Activated CD8-positive, alpha-beta memory T cell treated with anti-CD3 and anti-CD28 coated beads, Interleukin-2, amount 50 U/mL, for 48 hours (primary cell): ENCODE measurements around the gene BROX.
"Not testable (repeated sequence)": the region's sequence is repeated elsewhere in the genome, so short reads cannot be mapped to it uniquely, and the experiment has no call there.

Experiments
- DNase-seq: peaks from one replicate; pipeline ENCODE4 v3.0.0-alpha.2; 2020

BROX gene

GRCh38 chr1:222732216-222733159 is 20.1 kb downstream of the BROX start:
- no peak for DNase-seq

DNA sequence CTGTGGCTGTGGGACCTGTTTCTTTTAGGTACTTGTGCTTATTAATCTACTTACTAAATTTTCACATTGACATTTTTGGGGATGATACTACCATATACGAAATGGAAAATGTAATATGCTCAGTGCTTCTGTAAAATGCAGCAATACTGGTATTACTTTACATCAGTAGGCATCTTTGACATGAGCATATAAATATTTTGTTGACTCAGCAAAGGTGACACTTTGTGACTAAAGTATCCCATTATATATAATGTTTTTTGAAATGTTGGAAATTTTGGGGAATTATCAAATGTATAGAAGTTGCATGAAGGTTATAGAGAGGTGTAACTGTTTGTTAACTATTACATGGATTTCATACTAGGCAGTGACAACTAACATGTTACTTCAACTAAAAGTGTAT is 22.4 kb downstream of the BROX start:
- DNase-seq = no peak

GRCh38 chr1:222736470-222736869 is 24.1 kb downstream of the BROX start:
- no peak for DNase-seq

DNA sequence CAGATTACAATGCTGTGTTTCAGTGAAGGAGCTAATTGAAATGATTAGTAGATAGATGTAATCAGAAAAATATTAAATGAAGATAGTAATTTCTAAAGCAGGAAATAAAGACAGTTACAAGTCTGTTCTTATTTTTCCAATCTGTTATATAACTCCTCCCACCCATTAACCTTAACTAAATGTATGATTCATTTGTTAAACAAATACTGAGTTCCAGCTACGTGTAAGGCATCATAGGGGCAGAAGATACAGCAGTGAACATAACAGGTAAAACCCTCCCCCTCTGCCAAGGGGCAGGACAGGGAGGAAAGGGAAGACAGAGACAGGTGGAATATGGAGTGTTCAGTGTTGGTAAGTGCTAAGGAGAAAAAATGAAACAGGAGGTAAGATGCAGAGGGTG is 24.6 kb downstream of the BROX start, which contains the start of gene FAM177B:
Gene FAM177B, plus strand, starts transcription at position 231 of the 400 bp plus-strand sequence. CDS start 9,344 bp downstream, outside the sequence.
- no peak for DNase-seq

GRCh38 chr1:222739465-222739864 is 27.1 kb downstream of the BROX start:
- DNase-seq = no peak

DNA sequence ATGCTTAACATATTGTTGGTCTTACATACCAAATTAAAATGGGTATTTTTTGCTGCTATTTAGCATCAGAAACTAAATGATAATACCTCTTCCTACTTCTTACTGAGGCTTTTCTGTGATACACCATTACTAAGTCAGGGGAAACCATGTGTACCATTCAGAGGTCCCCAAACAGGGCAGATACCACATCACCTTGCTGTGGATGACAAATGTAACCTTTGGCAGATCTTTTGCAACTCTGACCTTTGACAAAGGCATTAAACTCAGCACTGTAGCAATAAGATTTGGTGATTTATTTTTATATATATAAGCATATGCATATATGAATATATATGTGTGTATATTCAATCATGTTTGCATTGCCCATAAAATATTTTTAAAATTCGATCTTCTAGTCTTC is 27.6 kb downstream of the BROX start:
- DNase-seq = no peak

DNA sequence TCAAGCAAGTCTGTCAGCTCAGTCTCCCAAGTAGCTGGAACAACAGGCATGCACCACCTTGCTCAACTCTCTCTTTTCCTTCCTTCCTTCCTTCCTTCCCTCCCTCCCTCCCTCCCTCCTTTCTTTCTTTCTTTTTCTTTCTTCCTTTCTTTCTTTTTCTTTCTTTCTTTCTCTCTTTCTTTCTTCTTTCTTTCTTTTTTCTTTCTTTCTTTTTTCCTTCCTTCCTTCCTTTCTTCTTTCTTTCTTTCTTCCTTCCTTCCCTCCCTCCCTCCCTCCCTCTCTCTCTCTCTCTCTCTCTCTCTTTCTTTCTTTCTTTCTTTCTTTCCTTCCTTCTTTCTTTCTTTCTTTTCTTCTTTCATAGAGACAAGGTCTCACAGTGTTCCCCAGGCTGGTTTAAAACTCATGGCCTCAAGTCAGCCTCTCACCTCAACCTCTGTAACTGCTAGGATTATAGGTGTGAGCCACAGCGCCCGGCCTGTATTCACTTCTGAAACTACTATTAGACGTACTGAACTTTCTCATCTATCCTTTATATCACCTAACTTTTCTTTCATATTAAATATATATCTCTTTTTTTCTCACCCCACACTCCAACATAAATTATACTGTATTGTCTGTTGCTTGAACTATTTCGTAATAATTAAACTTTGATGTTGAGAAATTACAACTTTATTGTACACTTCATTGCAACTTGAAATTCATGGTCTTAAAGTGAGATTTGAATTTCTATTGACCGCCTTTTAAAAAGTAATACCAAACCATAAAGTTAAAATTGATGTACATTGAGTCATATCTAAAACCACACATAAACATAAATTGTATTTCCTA is 29.5 kb downstream of the BROX start:
- DNase-seq = not testable (repeated sequence)

GRCh38 chr1:222749927-222750326 is 37.6 kb downstream of the BROX start:
- no peak for DNase-seq

- DNase-seq = no peak
Measured at GRCh38 chr1:222750651-222751050, 38.3 kb downstream of the BROX start.

GRCh38 chr1:222751255-222751654 is 38.9 kb downstream of the BROX start:
- DNase-seq = no peak

GRCh38 chr1:222754366-222755139 is 42.2 kb downstream of the BROX start:
- DNase-seq = no peak

- DNase-seq = no peak
Measured at GRCh38 chr1:222757646-222758268, 45.4 kb downstream of the BROX start.

- no peak for DNase-seq
Measured at GRCh38 chr1:222759451-222760035, 47.2 kb downstream of the BROX start.

- no peak for DNase-seq
Measured at GRCh38 chr1:222761083-222761482, 48.7 kb downstream of the BROX start.

DNA sequence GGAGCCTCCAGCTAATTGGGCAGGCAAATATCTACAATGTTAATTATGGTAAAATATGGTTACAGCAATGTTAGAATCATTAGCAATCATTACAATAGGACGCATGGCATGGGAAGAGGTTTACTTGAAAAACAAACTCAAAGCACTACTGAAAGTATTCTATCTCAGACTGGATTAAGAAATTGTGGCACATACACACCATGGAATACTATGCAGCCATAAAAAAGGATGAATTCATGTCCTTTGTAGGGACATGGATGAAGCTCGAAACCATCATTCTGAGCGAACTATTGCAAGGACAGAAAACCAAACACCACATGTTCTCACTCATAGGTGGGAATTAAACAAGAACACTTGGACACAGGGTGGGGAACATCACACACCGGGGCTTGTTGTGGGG is 49.8 kb downstream of the BROX start:
- DNase-seq = not testable (repeated sequence)

GRCh38 chr1:222767152-222767571 is 54.8 kb downstream of the BROX start:
- DNase-seq = no peak

GRCh38 chr1:222768592-222768991 is 56.2 kb downstream of the BROX start:
- no peak for DNase-seq

- no peak for DNase-seq
Measured at GRCh38 chr1:222769181-222769580, 56.8 kb downstream of the BROX start.

DNA sequence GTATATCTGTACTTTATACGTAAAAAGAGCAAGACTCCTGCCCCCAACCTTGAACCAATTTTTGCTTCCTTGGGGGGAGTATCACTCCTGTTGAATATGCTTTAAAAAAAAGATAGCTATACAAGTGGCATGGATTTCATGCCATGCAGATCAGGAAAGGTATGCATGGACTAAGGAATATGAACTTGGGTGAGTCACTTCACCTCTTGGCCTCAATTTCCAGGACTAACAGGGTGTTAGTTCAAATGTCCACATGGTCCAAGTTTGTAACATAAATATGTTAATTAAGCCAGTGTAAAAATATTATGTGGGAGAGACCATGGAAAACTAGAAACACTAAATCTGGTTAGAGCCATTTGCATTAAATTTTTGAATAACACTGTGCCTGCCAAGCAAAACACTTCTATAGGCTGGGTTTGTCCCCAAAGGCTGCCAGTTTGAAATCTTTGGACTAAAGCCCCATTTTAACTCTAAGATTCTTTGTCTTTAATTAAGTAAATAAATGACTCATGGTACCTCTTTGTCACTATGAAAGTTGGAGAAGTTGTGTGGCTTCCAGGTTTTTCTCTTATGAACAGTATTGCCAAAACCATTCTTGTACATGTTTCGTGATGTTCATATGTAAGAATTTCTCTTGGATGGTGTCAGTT is 57.7 kb downstream of the BROX start:
- DNase-seq = no peak

GRCh38 chr1:222772996-222773379 is 60.6 kb downstream of the BROX start:
- DNase-seq = no peak

DNA sequence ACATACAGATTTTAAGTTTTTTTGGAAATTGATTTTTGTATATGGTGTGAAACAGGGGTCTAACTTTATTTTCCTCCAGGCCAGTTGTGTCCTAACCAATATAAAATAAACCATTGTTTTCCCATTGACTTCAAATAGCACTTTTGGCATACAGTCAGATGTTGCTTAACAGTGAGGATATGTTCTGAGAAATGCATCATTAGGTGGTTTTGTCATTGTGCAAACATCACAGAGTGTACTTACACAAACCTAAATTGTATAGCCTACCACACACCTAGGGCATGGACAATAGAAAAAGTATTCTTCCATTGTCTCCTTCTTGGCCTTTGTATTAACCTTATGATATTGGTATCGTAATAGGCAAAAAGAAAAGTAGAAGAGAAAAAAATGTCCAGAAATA is 65.1 kb downstream of the BROX start:
- no peak for DNase-seq

GRCh38 chr1:222777977-222778376 is 65.6 kb downstream of the BROX start:
- DNase-seq = no peak
